Natural killer cell treated with Interleukin-12 subunit alpha and Interleukin-12 subunit beta and Interleukin-15 and Interleukin-18, amount 100 ng/mL, for 72 hours (primary cell): ENCODE data around the gene TMOD1. TPM values are rescaled to one million over a fixed set of nuclear protein-coding genes. Genes with fewer than 3 reads are reported as not detected.

ENCODE experiments used
- ATAC-seq, 2 donors: fragments of 150-1000 bp; cut with Tn5 transposase in 1 of 2; sonication (Bioruptor Pico), chemical (Tn5 transposase) in 1 of 2; 2 replicates each; pipeline ENCODE4 v1.10.0; 2021
- DNase-seq: peaks from one replicate; pipeline ENCODE4 v3.0.0; 2022; ENCODE audit warnings: low spot score
- H3K27ac Mint-ChIP-seq, 2 donors: 1 replicate in 1 of 2; 2 replicates in 1 of 2; pipeline ENCODE4 v1.8.0; 2022; ENCODE audit warnings: mixed read lengths in 2 of 2, mild to moderate bottlenecking in 1 of 2, moderate library complexity in 1 of 2
- H3K27me3 Mint-ChIP-seq, 2 donors: 1 replicate in 1 of 2; 2 replicates in 1 of 2; pipeline ENCODE4 v1.8.0; 2022; ENCODE audit warnings: mixed read lengths in 2 of 2
- H3K36me3 Mint-ChIP-seq: one replicate; pipeline ENCODE4 v1.8.0; 2022; ENCODE audit warnings: mixed read lengths
- H3K4me1 Mint-ChIP-seq, 2 donors: 1 replicate in 1 of 2; 2 replicates in 1 of 2; pipeline ENCODE4 v1.8.0; 2022; ENCODE audit warnings: low read depth in 2 of 2, mixed read lengths in 2 of 2, mild to moderate bottlenecking in 1 of 2
- H3K4me3 Mint-ChIP-seq: one replicate; pipeline ENCODE4 v1.8.0; 2022; ENCODE audit warnings: mixed read lengths
- H3K9me3 Mint-ChIP-seq: 2 replicates; pipeline ENCODE4 v1.8.0; 2022; ENCODE audit warnings: mixed read lengths
- total RNA-seq, 2 donors: library from RNA; stranded (reverse); gene quantifications; one replicate each; pipeline ENCODE4 v1.2.3, GENCODE V29; 2022

Gene TMOD1
- total RNA-seq, 2 donors from 2014 or later: 1.1 to 2.1 TPM

DNA sequence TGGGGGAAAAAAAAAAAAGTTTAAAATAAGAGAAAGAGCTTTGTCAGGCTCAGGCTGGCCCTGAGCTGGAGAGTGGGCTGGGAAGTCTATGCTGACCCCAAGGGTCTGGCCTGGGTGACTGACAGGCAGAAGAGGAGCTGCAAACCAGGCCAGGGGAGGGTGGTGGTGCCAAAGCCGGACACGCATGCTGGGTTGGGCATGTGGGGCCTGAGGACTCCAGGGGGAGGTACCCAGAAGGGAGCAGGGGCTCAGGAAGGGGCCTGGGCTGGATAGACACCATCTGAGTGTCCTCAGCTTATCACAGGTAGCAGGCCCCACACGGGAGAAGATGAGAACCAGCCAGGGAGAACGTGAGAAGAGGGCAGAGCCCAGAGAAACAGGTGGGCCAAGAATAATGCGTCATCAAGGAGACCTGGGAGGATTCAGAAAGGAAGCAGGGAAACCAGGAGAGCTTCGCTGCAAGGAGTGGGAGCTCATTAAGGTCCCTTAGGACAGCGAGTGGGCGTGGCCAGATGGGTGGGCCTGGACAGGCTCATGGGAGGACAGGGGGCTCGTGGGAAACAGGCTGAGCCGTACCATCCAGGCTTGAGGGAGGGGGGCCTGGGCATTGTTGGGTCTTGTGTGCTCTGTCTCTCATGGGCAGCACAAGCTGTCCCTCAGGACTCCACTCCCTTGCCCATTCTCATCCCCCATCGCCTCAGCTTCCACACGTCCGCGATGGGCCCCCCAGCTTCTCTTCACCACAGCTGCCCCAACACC lies 16.0 kb downstream of the TMOD1 start:
- H3K9me3 Mint-ChIP-seq: no peaks in the 10 kb centered on the region
- H3K36me3 Mint-ChIP-seq: no peaks in the 10 kb centered on the region
- peaks cover 0 to 2% of the 10 kb centered on the region in 2 donors for H3K4me1 Mint-ChIP-seq
- no peak overlapping the region for H3K4me3 Mint-ChIP-seq
- ATAC-seq (no peak), DNase-seq (no peak)
- H3K27me3 Mint-ChIP-seq: peaks cover 32% of the 10 kb centered on the region in 2 donors
- peak overlapping the region in 1 of 2 donors; percentile 19 for H3K27ac Mint-ChIP-seq

DNA sequence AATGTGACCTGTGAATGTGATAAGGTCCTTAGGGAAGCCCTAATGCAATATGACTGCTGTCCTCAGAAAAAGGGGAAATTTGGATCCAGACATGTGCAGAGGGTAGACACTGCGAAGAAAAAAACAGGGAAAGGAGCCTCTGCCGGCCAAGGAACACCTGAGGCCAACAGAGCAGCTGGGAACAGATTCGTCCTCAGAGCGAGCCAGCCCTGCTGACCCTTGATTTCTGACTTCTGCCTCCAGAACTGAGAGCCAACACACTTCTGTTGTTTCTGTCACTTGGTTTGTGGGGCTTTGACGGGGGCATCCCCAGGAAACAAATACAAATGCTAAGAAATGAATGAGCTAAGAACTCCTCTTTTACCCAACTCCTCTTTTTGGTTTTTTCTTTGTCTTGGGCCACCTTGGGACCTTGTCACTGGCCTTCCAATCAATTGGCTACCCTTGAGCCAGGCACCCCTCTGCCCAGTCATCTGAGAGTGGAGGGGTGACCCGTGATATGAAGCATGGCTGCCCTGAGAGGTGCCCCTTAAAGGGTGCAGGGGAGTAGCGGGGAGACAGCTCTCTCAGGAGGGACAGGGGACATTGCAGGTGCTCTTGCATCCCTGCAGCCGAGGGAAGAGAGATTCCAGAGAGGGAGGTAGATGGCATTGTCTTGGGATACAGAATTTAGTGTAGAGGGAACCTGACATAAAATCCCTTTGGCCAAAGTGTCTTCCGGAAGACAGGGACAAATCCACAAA lies 16.9 kb downstream of the TMOD1 start:
- ATAC-seq (no peak), DNase-seq (no peak)
- Mint-ChIP-seq H3K27me3 (peaks cover 32% of the 10 kb centered on the region in 2 donors), H3K36me3 (no peaks in the 10 kb centered on the region), H3K4me3 (no peak overlapping the region), H3K9me3 (no peaks in the 10 kb centered on the region), H3K27ac (no peak overlapping the region), H3K4me1 (peaks cover 0 to 2% of the 10 kb centered on the region in 2 donors)

DNA sequence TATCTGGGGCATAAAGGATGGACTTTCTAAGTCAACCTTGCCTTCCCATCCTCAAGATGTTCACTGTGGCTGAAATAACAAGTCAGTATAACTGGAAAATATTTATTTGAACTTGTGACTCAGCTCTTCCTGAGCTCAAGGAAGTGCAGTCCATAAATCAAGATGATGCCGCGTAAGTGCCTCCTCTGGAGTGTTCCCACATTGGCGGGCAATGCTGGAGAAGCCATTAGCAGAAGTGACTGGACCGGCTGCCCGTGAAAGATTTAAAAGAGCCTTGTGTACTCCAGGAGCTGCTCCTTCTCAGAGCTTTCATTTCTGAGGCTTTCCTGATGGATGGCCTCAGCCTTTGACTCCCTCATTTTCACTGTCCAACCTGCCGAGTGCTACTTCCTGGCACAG lies 17.4 kb downstream of the TMOD1 start:
- no peak for DNase-seq
- H3K4me1 Mint-ChIP-seq: peaks cover 0 to 2% of the 10 kb centered on the region in 2 donors
- H3K4me3 Mint-ChIP-seq: no peak overlapping the region
- H3K27me3 Mint-ChIP-seq: peaks cover 32 to 33% of the 10 kb centered on the region in 2 donors
- no peak overlapping the region for H3K27ac Mint-ChIP-seq
- no peaks in the 10 kb centered on the region for H3K9me3 Mint-ChIP-seq
- H3K36me3 Mint-ChIP-seq: no peaks in the 10 kb centered on the region
- no peak for ATAC-seq

DNA sequence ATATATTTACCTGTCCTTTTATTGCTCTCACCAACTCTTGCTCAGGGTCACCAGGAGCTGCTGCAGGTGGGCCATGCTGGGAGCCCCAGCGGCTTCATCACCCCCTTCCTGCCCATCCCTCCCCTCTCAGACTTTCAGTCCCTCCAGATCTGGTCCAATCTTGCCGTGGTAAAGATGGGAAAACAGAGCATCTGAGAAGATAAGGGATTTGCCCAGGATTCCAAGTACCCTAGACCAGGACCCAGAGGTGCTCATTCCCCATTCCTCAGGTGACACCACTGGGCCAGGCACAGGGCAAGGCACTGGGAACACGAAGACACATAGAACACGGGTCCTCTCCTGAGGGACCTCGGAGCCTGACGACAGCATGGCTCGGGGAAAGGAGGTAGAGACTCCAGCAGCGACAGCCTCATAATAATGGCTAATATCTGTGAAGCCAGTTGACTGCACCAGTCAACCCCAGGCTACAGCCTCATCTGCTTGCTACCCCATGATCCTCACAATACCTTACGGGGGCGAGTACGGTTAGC lies 18.0 kb downstream of the TMOD1 start:
- peaks cover 0 to 2% of the 10 kb centered on the region in 2 donors for H3K4me1 Mint-ChIP-seq
- no peak for ATAC-seq
- H3K27ac Mint-ChIP-seq: no peak overlapping the region

DNA sequence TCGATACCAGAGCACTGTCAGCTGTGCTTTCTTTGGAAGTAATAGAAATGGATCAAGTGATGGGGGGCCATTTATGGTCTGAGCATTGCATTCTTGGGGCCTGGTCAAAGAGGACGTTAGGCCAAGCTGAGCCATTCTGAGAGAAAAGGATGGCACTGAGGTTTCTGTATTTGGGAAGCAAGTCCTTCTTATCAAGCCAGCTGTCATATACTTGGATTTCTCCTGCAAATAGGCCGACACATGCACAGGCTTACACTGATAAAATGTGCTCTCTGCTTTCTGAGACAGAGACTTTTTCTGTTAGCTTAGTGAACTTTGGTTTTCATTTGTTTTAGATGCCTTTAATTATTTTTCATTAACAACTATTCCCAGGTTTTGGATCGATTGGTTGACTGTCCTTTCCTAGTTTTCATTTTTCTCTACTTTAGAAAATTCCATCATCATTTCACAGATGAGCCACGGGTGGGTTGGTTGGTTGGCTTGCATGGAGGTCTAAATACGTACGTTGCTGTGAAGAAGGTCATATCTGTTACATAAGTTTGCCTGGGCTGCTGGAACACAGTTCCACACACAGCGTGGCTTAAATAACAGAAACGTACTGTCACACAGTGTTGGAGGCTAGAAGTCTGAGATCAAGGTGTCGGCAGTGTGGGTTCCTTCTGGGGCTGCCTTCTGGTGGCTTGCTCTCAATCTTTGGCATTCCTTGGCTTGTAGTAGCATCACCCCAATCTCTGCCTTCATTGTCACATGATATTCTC lies 20.3 kb downstream of the TMOD1 start:
- DNase-seq: no peak
- no peak overlapping the region for H3K4me3 Mint-ChIP-seq
- no peaks in the 10 kb centered on the region for H3K9me3 Mint-ChIP-seq
- no peaks in the 10 kb centered on the region for H3K36me3 Mint-ChIP-seq
- H3K27me3 Mint-ChIP-seq: peaks cover 23 to 28% of the 10 kb centered on the region in 2 donors
- peaks cover 0 to 2% of the 10 kb centered on the region in 2 donors for H3K4me1 Mint-ChIP-seq
- no peak overlapping the region for H3K27ac Mint-ChIP-seq
- ATAC-seq: no peak

More for the DNA sequence above, 18.0 kb downstream of the TMOD1 start:
- H3K9me3 Mint-ChIP-seq: no peaks in the 10 kb centered on the region
- DNase-seq: no peak
- H3K36me3 Mint-ChIP-seq: no peaks in the 10 kb centered on the region
- no peak overlapping the region for H3K4me3 Mint-ChIP-seq
- H3K27me3 Mint-ChIP-seq: peaks cover 32 to 36% of the 10 kb centered on the region in 2 donors

DNA sequence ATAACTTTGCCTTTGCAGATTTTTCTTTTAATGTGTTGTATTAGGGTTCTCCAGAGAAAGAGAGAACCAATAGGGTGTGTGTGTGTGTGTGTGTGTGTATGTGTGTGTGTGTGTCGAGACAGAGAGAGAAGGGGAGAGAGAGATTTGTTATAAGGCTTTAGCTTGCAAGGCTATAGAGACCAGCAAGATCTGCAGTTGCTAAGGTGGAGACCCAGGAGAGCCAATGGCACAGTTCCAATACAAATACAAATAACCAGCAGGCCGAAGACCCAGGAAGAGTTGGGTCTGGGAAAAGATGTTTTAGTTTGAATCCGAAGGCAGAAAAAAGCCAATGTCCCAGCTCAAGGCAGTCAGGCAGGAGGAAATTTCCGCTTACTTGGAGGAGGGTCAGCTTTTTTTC lies 23.0 kb downstream of the TMOD1 start:
- Mint-ChIP-seq H3K9me3 (no peaks in the 10 kb centered on the region), H3K4me3 (no peak overlapping the region), H3K4me1 (peaks cover 2% of the 10 kb centered on the region in 2 donors), H3K27me3 (peaks cover 11 to 14% of the 10 kb centered on the region in 2 donors), H3K27ac (no peak overlapping the region), H3K36me3 (no peaks in the 10 kb centered on the region)
- no peak for ATAC-seq
- no peak for DNase-seq

DNA sequence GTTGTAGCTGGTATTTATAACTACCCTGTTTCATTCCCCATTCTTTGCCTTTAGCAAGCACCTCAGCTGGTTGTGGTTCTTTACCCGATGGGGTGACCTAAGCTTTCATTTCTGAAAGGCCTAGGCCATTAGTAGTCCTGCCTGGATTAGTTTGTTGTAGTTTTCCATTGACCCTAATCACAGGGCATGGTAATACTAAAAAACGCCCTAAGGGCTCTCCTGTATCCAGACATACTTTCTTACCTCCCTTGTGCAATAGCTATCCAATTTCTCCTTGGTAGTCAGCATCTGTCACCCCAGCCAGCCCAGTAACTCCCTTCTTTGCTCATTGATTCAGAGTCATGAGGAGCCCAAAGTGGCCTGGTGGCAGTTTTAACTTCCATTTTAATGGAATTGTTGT lies 24.0 kb downstream of the TMOD1 start:
- no peaks in the 10 kb centered on the region for H3K36me3 Mint-ChIP-seq
- peaks cover 4 to 10% of the 10 kb centered on the region in 2 donors for H3K27me3 Mint-ChIP-seq
- no peaks in the 10 kb centered on the region for H3K9me3 Mint-ChIP-seq
- ATAC-seq (no peak), DNase-seq (no peak)
- no peak overlapping the region for H3K27ac Mint-ChIP-seq
- no peak overlapping the region for H3K4me3 Mint-ChIP-seq
- H3K4me1 Mint-ChIP-seq: peaks cover 0 to 10% of the 10 kb centered on the region in 2 donors

DNA sequence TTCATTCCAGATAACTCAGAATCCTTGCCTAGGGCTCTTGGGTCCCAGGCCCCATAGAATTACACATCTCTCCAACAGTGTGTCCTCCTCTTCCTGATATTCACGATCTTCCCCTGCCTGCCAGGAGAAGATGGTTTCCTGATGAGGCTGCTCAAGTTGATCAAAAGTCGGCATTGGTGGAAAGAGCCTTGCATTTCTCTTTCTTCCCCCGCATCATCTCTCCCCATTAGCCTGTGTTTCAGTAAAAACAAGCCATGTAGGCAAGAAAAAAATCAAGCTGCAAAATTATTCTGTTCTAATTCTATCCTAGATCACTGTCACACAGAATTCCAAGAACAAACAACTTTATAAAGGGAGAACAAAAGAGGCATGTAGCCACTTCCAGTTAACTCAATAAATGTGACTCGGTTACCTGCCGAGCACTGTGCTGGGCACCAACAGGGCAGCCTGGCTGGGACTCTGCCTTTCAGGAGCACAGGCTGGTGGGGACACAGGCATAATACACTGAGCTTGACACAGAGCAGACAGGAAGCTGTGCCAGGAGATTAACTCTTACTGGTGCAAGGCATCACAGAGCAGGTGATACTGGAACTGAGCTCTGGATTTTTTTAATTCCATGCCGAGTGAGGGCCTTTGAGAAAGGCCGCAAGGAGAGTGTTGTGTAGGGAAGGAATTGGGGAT lies 25.6 kb downstream of the TMOD1 start:
- peaks cover 0 to 10% of the 10 kb centered on the region in 2 donors for H3K4me1 Mint-ChIP-seq
- H3K27me3 Mint-ChIP-seq: peaks cover under 1 to 6% of the 10 kb centered on the region in 2 donors
- ATAC-seq (no peak), DNase-seq (no peak)
- H3K36me3 Mint-ChIP-seq: no peaks in the 10 kb centered on the region
- no peak overlapping the region for H3K4me3 Mint-ChIP-seq
- H3K9me3 Mint-ChIP-seq: no peaks in the 10 kb centered on the region
- no peak overlapping the region for H3K27ac Mint-ChIP-seq

DNA sequence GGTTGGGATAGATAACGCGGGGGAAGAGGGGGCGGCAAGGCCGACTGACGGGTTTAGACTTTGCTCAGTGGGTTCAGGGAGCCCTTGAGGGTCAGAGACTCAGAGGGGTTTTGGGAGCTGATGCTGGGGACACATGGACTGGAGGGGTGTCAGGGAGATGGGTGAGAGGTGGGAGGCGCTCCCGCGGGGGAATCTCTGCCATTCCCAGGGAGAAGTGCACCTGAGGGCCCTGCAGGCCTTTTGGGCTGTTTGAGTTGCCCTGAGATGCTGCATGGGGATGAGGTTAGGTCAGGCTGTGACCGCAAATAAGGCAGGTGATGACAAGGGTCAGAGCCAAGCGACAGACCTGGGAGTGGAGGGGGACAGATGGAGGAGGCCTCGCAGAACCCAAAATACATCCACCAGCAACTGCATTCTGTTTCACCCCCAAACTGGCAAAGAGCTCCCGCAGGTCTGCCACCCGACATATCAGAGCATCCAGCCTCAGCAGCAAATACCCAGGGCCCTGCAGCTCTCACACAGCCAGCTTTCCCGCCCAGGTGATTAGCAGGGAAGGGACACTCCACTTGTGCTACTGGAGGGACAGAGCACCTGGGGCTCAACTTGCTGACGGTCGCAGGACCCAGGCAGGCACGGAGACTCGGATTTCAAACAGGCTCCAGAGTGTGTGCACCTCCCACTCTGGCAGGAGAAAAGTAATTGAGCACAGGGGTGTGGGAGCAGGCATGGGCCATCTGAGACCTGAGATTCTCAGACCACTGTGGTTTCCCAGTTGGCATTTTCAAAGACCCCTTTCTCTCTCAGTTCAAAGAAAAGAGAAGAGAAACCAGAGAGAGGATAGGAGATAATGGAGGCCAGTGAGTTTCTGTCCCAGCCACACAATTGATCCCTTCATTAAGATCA lies 26.4 kb downstream of the TMOD1 start:
- DNase-seq (no peak), ATAC-seq (no peak)
- Mint-ChIP-seq H3K4me1 (peaks cover 0 to 10% of the 10 kb centered on the region in 2 donors), H3K27ac (no peak overlapping the region), H3K4me3 (no peak overlapping the region), H3K36me3 (no peaks in the 10 kb centered on the region), H3K9me3 (no peaks in the 10 kb centered on the region), H3K27me3 (peaks cover 7 to 8% of the 10 kb centered on the region in 2 donors)

DNA sequence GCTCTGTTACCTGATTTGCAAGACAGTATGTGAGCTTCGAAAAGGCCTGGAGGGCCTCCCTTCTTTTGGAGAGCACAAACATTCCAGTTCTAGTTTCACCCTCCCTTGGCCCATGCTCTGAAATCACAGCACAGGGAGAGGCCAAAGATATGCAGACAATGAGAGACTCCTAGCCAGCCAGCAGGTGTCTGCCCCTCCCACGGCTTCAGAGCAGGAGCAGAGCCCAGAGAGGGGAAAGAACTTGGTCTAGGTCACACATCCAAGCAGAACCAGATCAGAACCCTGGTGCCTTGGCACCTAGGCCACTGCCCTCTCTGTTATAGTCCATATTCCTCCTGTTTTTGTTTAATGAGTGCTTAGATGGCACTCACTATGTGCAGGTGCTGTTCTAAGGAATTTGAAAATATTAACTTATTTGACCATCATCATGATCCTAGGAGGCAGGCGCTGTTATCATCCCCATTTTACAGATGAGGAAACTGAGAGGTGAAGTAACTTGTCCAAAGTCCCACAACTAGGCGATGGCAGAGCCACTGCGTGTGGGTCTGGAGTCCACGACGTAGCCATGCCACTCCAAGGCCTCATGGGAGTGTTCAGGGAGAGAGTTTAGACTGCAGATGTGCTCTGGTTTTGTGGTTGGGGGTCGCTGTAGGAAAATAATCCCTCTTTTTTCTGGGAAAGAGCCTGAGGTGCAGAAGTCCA lies 27.2 kb downstream of the TMOD1 start:
- no peak overlapping the region for H3K27ac Mint-ChIP-seq
- H3K36me3 Mint-ChIP-seq: no peaks in the 10 kb centered on the region
- no peak for DNase-seq
- no peaks in the 10 kb centered on the region for H3K9me3 Mint-ChIP-seq
- peaks cover 0 to 10% of the 10 kb centered on the region in 2 donors for H3K4me1 Mint-ChIP-seq
- no peak overlapping the region for H3K4me3 Mint-ChIP-seq
- H3K27me3 Mint-ChIP-seq: peaks cover 7 to 8% of the 10 kb centered on the region in 2 donors
- ATAC-seq: no peak

DNA sequence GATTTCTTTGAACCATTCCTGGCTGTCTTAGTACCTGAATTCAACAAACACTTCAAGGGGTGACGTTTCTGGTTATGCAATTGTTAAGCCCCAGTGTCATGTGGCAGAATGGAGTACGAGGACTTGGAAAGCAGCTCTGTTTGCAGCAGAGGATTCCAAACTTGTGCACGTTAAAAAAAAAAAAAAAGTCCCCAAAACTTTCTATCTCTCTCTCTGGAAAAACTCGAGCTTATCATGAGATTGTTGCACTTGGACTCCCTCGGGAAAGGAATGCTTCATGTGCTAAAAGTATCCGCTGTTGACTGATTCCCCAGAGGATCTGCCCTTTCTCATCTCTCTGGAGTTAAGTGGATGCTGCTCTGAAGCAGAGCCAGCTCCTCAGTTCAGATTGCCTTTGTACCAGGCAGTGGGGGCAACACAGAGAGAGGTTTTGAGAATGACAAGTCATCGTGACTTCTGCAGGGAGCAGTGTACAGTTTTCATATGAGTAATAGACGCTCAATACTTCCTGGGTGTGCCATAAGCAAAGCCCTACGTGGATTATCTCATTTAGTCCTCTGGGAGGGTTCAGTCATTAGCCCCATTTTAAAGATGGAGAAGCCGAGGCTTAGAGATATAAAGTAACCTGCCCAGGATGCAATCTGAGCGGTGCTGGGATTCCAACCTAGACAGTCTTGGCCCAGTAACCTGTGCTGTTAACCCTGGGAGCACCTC lies 28.1 kb downstream of the TMOD1 start:
- peak overlapping the region in 1 of 2 donors; percentile 38 for H3K27ac Mint-ChIP-seq
- peak overlapping the region; percentile 47 for H3K4me3 Mint-ChIP-seq
- H3K4me1 Mint-ChIP-seq: peaks cover 0 to 10% of the 10 kb centered on the region in 2 donors

More for the DNA sequence above, 28.1 kb downstream of the TMOD1 start:
- H3K9me3 Mint-ChIP-seq: no peaks in the 10 kb centered on the region
- ATAC-seq (peak in 1 of 2 donors; percentile 90), DNase-seq (no peak)
- peaks cover 5 to 9% of the 10 kb centered on the region in 2 donors for H3K27me3 Mint-ChIP-seq
- H3K36me3 Mint-ChIP-seq: no peaks in the 10 kb centered on the region
